Motor neuron (in vitro differentiated cells): ENCODE results near the gene MARCHF2. TPM values are rescaled to one million over a fixed set of nuclear protein-coding genes. Genes with fewer than 3 reads are reported as not detected.
"Not testable (repeated sequence)": the region's sequence is repeated elsewhere in the genome, so short reads cannot be mapped to it uniquely, and the experiment has no call there.

ENCODE experiments used
- ATAC-seq, 8 experiments: fragments of 200-7000 bp; cut with Tn5 transposase; replicated peaks in 6 of 8; 2 replicates each; pipeline ENCODE4 v1.8.0; 2021; ENCODE audit warnings: mild to moderate bottlenecking in 8 of 8, moderate library complexity in 8 of 8
- H3K27ac ChIP-seq, 2 donors: fragments of 250-450 bp; sonication (Bioruptor Pico); 2 replicates each; pipeline ENCODE4 v1.9.0; 2021; ENCODE audit warnings: antibody characterized with exemption in 2 of 2, mild to moderate bottlenecking in 2 of 2, moderate library complexity in 1 of 2
- H3K4me1 ChIP-seq, 2 donors: fragments of 250-450 bp; sonication (Bioruptor Pico); replicated peaks in 1 of 2; 2 replicates each; pipeline ENCODE4 v1.6.1; 2021; ENCODE audit warnings: antibody characterized with exemption in 2 of 2, mild to moderate bottlenecking in 2 of 2, moderate library complexity in 1 of 2
- H3K4me3 ChIP-seq, 5 donors: fragments of 250-450 bp; sonication (Bioruptor Pico); 2 replicates each; pipeline ENCODE4 v1.9.0; 2021; ENCODE audit warnings: antibody characterized with exemption in 5 of 5, mild to moderate bottlenecking in 5 of 5, moderate library complexity in 4 of 5
- WGBS, 10 experiments: fragments of 450-650 bp; shearing (Covaris generic); methylation state at CpG; one replicate each; pipeline ENCODE4 v1.0.0; 2022; 5-methylcytosine and 5-hydroxymethylcytosine counted together
- in situ Hi-C, 9 experiments: fragments of 400-800 bp; cut with MboI; loops; one replicate each; pipeline ENCODE4 v1.15.0; 2021; ENCODE audit warnings: low sequenced_read_pairs in 9 of 9, low pct_unique_long_range_greater_than_20kb in 2 of 9; ENCODE audit not compliant: unreplicated experiment in 9 of 9
- total RNA-seq, 8 experiments: library from RNA; unstranded; fragments of 300-600 nt; gene quantifications; 2 replicates each; pipeline versions ENCODE4 v1.2.3 to v1.2.4, GENCODE V29; 2022

The MARCHF2 gene
- total RNA-seq, 8 experiments from 2014 or later: 10.4 to 38.4 (median 19.4) TPM

- no peak for ATAC-seq
- in situ Hi-C loops: no loop called here
- Histone ChIP-seq H3K4me1 (peaks cover 9 to 11% of the 10 kb centered on the region in 2 donors), H3K27ac (no peak overlapping the region), H3K4me3 (no peak overlapping the region)
- 40 to 90% (median 62%) methylated on average over 2 to 5 of the region's 6 CpGs; no CpG with 5 or more reads in 2 of the 10 experiments for WGBS, 10 experiments
Observed at GRCh38 chr19:8441725-8442544, 28.8 kb downstream of the MARCHF2 start.

DNA sequence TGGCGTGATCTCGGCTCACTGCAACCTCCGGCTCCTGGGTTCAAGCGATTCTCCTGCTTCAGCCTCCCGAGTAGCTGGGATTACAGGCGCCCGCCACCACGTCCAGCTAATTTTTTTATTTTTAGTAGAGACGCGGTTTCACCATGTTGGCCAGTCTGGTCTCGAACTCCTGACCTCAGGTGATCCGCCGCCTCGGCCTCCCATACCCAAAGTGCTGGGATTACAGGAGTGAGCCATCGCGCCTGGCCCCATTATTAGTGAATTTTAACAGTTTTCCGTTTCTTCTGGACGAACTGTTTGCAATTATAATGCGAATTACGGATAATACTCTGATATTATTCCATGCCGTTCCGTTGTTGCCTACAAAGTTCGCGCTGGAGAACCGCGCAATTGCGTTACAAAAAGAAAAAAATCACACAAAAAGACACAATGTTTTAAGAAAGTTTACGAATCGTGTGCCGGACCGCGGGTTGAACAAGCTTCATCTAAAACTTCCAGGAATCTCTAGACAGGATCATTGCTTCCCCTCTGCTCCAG, 31.1 kb downstream of the MARCHF2 start:
- peaks cover 18 to 30% of the 10 kb centered on the region in 2 donors for H3K4me1 ChIP-seq
- in situ Hi-C loops: not testable (repeated sequence)
- WGBS, 10 experiments: 0 to 94% (median 34%) methylated on average over 5 to 26 of the region's 32 CpGs
- peak overlapping the region in 1 of 2 donors; percentile 99 for H3K27ac ChIP-seq
- H3K4me3 ChIP-seq: peak overlapping the region; percentile 56 to 95 (median 76)
- peak in 1 of 8 experiments; percentile 5 for ATAC-seq

- H3K4me3 ChIP-seq: peak within 1 kb of the TSS; percentile 56 to 95 (median 76)
- H3K4me1 ChIP-seq: peaks cover 18 to 30% of the 10 kb centered on the region in 2 donors
- H3K27ac ChIP-seq: peak within 1 kb of the TSS; percentile 94 to 99
- ATAC-seq: peak; percentile 80 to 95 (median 92)
- 0 to 2% (median 0%) methylated on average over 4 to 10 of the region's 93 CpGs; no CpG with 5 or more reads in 5 of the 10 experiments for WGBS, 10 experiments
- in situ Hi-C loops: no loop called here
Observed at GRCh38 chr19:8444677-8445487, 31.8 kb downstream of the MARCHF2 start, which contains the start of gene HNRNPM. HNRNPM (plus strand) TSS chr19:8444975; CDS start chr19:8444999, 24 bp downstream.

- in situ Hi-C loops: no loop called here
- peak overlapping the region; percentile 56 to 95 (median 76) for H3K4me3 ChIP-seq
- H3K4me1 ChIP-seq: peaks cover 20 to 30% of the 10 kb centered on the region in 2 donors
- WGBS, 10 experiments: 0% methylated on average over 1 to 8 of the region's 45 CpGs; no CpG with 5 or more reads in 4 of the 10 experiments
- peak; percentile 6 to 21 (median 14) for ATAC-seq
- H3K27ac ChIP-seq: peak overlapping the region; percentile 94 to 99
Observed at GRCh38 chr19:8445488-8446001, 32.4 kb downstream of the MARCHF2 start.

DNA sequence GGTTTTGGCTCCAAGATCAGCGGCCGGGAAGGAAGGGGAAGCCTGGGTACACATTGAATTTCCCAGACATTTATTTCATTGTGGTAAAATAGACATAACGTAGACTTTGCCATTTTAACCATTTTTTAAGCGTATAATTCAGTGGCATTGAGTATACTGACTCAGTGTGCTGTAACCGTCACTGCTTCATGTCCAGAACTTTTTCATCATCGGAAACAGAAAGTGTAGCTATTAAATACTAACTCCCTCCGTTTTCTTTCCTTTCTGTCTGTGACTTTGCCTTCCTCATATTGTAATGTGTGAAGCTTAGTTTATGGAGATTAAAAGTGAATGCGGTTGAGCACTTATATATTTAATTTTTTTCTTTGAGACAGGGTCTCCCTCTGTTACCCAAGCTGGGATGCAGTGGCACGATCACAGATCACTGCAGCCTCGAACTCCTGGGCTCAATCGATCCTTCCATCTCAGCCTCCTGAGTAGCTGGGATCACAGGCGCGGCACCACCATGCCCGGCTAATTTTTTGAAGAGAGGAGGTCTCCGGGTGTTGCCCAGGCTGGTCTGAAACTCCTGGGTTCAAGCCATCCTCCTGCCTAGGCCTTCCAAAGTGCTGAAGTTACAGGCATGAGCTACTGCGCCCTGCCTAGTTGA, 33.1 kb downstream of the MARCHF2 start:
- in situ Hi-C loops: no loop called here
- 0 to 14% (median 8%) methylated on average over 4 to 16 of the region's 16 CpGs; no CpG with 5 or more reads in 1 of the 10 experiments for WGBS, 10 experiments
- no peak for ATAC-seq
- H3K4me3 ChIP-seq: peak overlapping the region; percentile 56 to 95 (median 76)
- H3K4me1 ChIP-seq: peaks cover 20 to 30% of the 10 kb centered on the region in 2 donors
- H3K27ac ChIP-seq: no peak overlapping the region

- Histone ChIP-seq H3K4me1 (peaks cover 18 to 30% of the 10 kb centered on the region in 2 donors), H3K4me3 (no peak overlapping the region), H3K27ac (no peak overlapping the region)
- ATAC-seq: peak in 1 of 8 experiments; percentile 13
- in situ Hi-C loops: no loop called here
- 78 to 100% (median 94%) methylated on average over 1 to 3 of the region's 8 CpGs; no CpG with 5 or more reads in 5 of the 10 experiments for WGBS, 10 experiments
Observed at GRCh38 chr19:8449830-8450229, 36.7 kb downstream of the MARCHF2 start.

- WGBS, 10 experiments: 82 to 100% (median 86%) methylated on average over 1 to 6 of the region's 6 CpGs; no CpG with 5 or more reads in 7 of the 10 experiments
- ATAC-seq: no peak
- Histone ChIP-seq H3K4me1 (peaks cover 15 to 26% of the 10 kb centered on the region in 2 donors), H3K27ac (no peak overlapping the region), H3K4me3 (no peak overlapping the region)
- in situ Hi-C loops: no loop called here
Observed at GRCh38 chr19:8451377-8451776, 38.3 kb downstream of the MARCHF2 start.

GRCh38 chr19:8451885-8452284, 38.8 kb downstream of the MARCHF2 start:
- Histone ChIP-seq H3K27ac (no peak overlapping the region), H3K4me3 (no peak overlapping the region), H3K4me1 (peaks cover 10 to 21% of the 10 kb centered on the region in 2 donors)
- ATAC-seq: no peak
- WGBS, 10 experiments: 0 to 100% (median 87%) methylated on average over 1 to 3 of the region's 3 CpGs; no CpG with 5 or more reads in 3 of the 10 experiments
- in situ Hi-C loops: no loop called here

DNA sequence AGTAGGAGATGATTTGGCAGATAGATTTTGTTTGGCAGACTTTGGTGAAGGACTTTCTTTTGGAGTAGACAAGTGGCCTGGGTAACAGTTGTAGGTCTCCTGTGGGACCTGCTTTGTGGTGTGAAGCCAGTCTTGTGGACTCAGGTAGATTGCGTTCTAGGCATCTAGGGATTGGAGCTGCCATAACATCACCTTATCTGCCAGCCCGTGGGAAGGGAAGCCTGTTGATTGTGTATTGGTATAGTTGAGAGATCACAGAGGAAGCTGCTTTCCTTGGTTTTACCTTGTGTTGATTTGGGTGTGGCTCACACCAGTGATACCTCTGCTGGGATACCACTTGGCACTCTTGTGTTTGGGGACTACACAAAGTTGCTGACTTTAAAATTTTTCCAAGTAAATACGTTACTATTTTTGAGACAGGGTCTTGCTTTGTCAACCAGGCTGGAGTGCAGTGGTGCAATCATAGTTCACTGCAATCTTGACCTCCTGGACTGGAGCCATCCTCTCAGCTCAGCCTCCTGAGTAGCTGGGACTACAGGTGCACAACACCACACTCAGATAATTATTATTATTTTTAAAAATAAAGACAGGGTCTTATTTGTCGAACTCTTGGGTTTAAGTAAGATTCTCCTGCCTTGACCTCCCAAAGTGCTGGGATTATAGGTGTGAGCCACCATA, 39.5 kb downstream of the MARCHF2 start:
- in situ Hi-C loops: no loop called here
- Histone ChIP-seq H3K27ac (no peak overlapping the region), H3K4me3 (no peak overlapping the region), H3K4me1 (peaks cover 4 to 14% of the 10 kb centered on the region in 2 donors)
- 50 to 100% (median 83%) methylated on average over 1 to 4 of the region's 4 CpGs; no CpG with 5 or more reads in 2 of the 10 experiments for WGBS, 10 experiments
- ATAC-seq: no peak

DNA sequence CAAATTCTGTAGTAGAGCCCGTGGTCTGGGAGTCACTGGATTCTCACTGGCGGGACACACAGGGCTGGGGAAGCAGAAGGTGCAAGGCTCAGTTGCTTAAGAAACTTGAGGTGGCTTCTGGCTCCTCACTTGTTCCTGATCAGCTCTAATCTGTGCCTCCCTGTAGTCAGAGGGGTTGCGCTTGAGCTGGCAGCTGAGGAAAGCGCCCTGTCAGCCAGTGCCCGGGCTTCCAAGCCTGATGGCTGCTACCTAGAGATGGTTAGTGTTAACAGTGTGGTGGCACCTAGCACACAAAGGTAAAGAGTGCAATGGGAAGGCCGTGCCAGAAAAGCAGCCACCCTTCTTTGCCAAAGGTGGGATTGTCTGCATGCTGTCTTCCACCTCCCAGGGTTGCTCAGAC, 40.5 kb downstream of the MARCHF2 start:
- H3K4me1 ChIP-seq: peaks cover 4 to 5% of the 10 kb centered on the region in 2 donors
- no peak overlapping the region for H3K4me3 ChIP-seq
- ATAC-seq: no peak
- no peak overlapping the region for H3K27ac ChIP-seq
- 56 to 100% (median 78%) methylated on average over 2 to 4 of the region's 6 CpGs; no CpG with 5 or more reads in 6 of the 10 experiments for WGBS, 10 experiments
- in situ Hi-C loops: no loop called here

DNA sequence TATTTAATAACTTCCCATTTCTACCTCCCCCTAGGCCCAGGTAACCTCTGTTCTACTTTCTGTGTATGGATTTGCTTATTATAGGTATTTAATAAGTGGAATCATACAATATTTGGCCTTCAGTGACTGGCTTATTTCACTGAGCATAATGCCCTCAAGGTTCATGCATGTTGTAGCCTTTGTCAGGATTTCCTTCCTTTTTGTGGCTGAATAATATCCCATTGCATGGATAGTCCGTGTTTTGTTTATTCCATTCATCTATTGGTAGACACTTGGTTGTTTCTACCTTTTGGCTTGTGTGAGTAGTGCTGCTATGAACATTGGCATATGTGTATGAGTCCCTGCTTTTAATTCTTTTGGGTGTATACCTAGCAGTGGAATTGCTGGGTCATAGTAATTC, 41.1 kb downstream of the MARCHF2 start:
- WGBS, 10 experiments: 25 to 100% (median 80%) methylated on average over 1 of the region's 1 CpG; no CpG with 5 or more reads in 2 of the 10 experiments
- H3K4me3 ChIP-seq: no peak overlapping the region
- peaks cover 0 to 4% of the 10 kb centered on the region in 2 donors for H3K4me1 ChIP-seq
- no peak for ATAC-seq
- in situ Hi-C loops: no loop called here
- H3K27ac ChIP-seq: no peak overlapping the region
